Endodermal cell (in vitro differentiated cells): Measurements from ENCODE around the gene ZGLP1. TPM values are rescaled to one million over a fixed set of nuclear protein-coding genes. Genes with fewer than 3 reads are reported as not detected.
"Not testable (repeated sequence)": the region's sequence is repeated elsewhere in the genome, so short reads cannot be mapped to it uniquely, and the experiment has no call there.

Source experiments
- DNase-seq: peaks from one replicate; pipeline ENCODE4 v3.0.0-alpha.2; 2017
- H3K27ac ChIP-seq: 2 replicates; pipeline ENCODE4 v1.5.1; 2013; ENCODE audit warnings: mild to moderate bottlenecking, low read depth, low read length, moderate library complexity
- H3K27me3 ChIP-seq: 2 replicates; pipeline ENCODE4 v1.6.1; 2013; ENCODE audit warnings: mild to moderate bottlenecking, low read length, moderate library complexity; ENCODE audit not compliant: insufficient read depth, control insufficient read depth, poor library complexity, severe bottlenecking
- H3K36me3 ChIP-seq: 2 replicates; pipeline ENCODE4 v1.7.0; 2013; ENCODE audit warnings: mild to moderate bottlenecking, low read length, moderate library complexity; ENCODE audit not compliant: control insufficient read depth, insufficient read depth
- H3K4me1 ChIP-seq: one replicate; pipeline ENCODE4 v1.7.0; 2013; ENCODE audit warnings: low read length; ENCODE audit not compliant: control insufficient read depth, insufficient read depth
- H3K4me3 ChIP-seq: 2 replicates; pipeline ENCODE4 v1.5.1; 2013; ENCODE audit warnings: mild to moderate bottlenecking, low read length, moderate library complexity
- H3K9ac ChIP-seq: 2 replicates; pipeline ENCODE4 v1.6.1; 2013; ENCODE audit warnings: mild to moderate bottlenecking, low read length, moderate library complexity; ENCODE audit not compliant: poor library complexity, severe bottlenecking; ENCODE audit errors: extremely low read depth
- H3K9me3 ChIP-seq: 2 replicates; pipeline ENCODE4 v1.6.1; 2013; ENCODE audit warnings: mild to moderate bottlenecking, low read length, moderate library complexity; ENCODE audit not compliant: control insufficient read depth
- H3K27ac Mint-ChIP-seq: 2 replicates; pipeline ENCODE4 v1.8.0; 2020; ENCODE audit warnings: mixed read lengths
- H3K27me3 Mint-ChIP-seq: 2 replicates; pipeline ENCODE4 v1.8.0; 2021; ENCODE audit warnings: mild to moderate bottlenecking, mixed read lengths; ENCODE audit not compliant: insufficient read depth
- H3K36me3 Mint-ChIP-seq: 2 replicates; pipeline ENCODE4 v1.8.0; 2020; ENCODE audit warnings: low read depth, mixed read lengths
- H3K4me1 Mint-ChIP-seq: 2 replicates; pipeline ENCODE4 v1.8.0; 2020; ENCODE audit warnings: mixed read lengths
- H3K4me3 Mint-ChIP-seq: 2 replicates; pipeline ENCODE4 v1.8.0; 2020; ENCODE audit warnings: mild to moderate bottlenecking, moderate library complexity, mixed read lengths
- H3K9me3 Mint-ChIP-seq: 2 replicates; pipeline ENCODE4 v1.8.0; 2020; ENCODE audit warnings: mild to moderate bottlenecking, mixed read lengths
- CTCF ChIP-seq: fragments of 200-600 bp; sonication (generic); conservative IDR thresholded peaks from 2 replicates; pipeline ENCODE4 v1.5.0; 2021; ENCODE audit warnings: antibody characterized with exemption, mild to moderate bottlenecking
- WGBS, 2 experiments: methylation state at CpG; one replicate each; pipeline versions ENCODE4 v1.1.5 to v1.1.7; 2013; ENCODE audit warnings: missing lambda C conversion rate in 2 of 2, mixed read lengths in 1 of 2; ENCODE audit not compliant: insufficient coverage in 1 of 2, insufficient read length in 1 of 2; 5-methylcytosine and 5-hydroxymethylcytosine counted together
- total RNA-seq, 2 donors: library from RNA; stranded (reverse); fragmentation: NEBNext Ultra II Directional in 1 of 2; extraction: Animal tissue kit (Norgen Biotek cat#: 25700) in 1 of 2; gene quantifications; 2 replicates in 1 of 2; 3 replicates in 1 of 2; pipeline ENCODE4 v1.2.1, GENCODE V29; 2021

The ZGLP1 gene
- total RNA-seq, 2 donors from 2014 or later, result 4.5 to 7.8 TPM

GRCh38 chr19:10283301-10284064 lies 26.1 kb downstream of the ZGLP1 start:
- no peak for TF ChIP-seq CTCF
- no peak overlapping the region for H3K27ac Mint-ChIP-seq
- no peaks in the 10 kb centered on the region for H3K4me1 Mint-ChIP-seq
- H3K36me3 ChIP-seq, result no peaks in the 10 kb centered on the region
- peaks cover 39% of the 10 kb centered on the region for H3K27me3 Mint-ChIP-seq
- no peak overlapping the region for H3K9ac ChIP-seq
- no peaks in the 10 kb centered on the region for H3K4me1 ChIP-seq
- H3K27ac ChIP-seq, result no peak overlapping the region
- H3K4me3 Mint-ChIP-seq, result no peak overlapping the region
- H3K4me3 ChIP-seq, result no peak overlapping the region
- H3K9me3 Mint-ChIP-seq, result peaks cover 2% of the 10 kb centered on the region
- H3K9me3 ChIP-seq, result no peaks in the 10 kb centered on the region
- H3K36me3 Mint-ChIP-seq, result no peaks in the 10 kb centered on the region
- H3K27me3 ChIP-seq, result peaks cover 33% of the 10 kb centered on the region
- 83 to 86% methylated on average over 13 to 23 of the region's 23 CpGs for WGBS, 2 experiments
- DNase-seq, result no peak

- H3K27me3 Mint-ChIP-seq, result peaks cover 25% of the 10 kb centered on the region
- H3K4me1 Mint-ChIP-seq, H3K9ac ChIP-seq, H3K4me3 ChIP-seq, DNase-seq, H3K4me1 ChIP-seq, H3K27ac ChIP-seq, H3K9me3 ChIP-seq, H3K36me3 Mint-ChIP-seq, H3K27ac Mint-ChIP-seq, H3K4me3 Mint-ChIP-seq, H3K9me3 Mint-ChIP-seq, H3K36me3 ChIP-seq: not testable (repeated sequence)
- H3K27me3 ChIP-seq, result peaks cover 19% of the 10 kb centered on the region
- 94 to 95% methylated on average over 5 of the region's 5 CpGs for WGBS, 2 experiments
These were observed 27.6 kb downstream of the ZGLP1 start for GRCh38 chr19:10282043-10282442.

- no peaks in the 10 kb centered on the region for H3K36me3 Mint-ChIP-seq
- no peak for DNase-seq
- no peak for TF ChIP-seq CTCF
- Histone ChIP-seq H3K9me3 (no peaks in the 10 kb centered on the region), H3K27ac (no peak overlapping the region), H3K9ac (no peak overlapping the region), H3K36me3 (no peaks in the 10 kb centered on the region), H3K4me3 (no peak overlapping the region), H3K27me3 (no peaks in the 10 kb centered on the region), H3K4me1 (no peaks in the 10 kb centered on the region)
- WGBS, 2 experiments, result 89 to 97% methylated on average over 3 to 5 of the region's 5 CpGs
- H3K4me1 Mint-ChIP-seq, result no peaks in the 10 kb centered on the region
- no peak overlapping the region for H3K4me3 Mint-ChIP-seq
- peaks cover 7% of the 10 kb centered on the region for H3K27me3 Mint-ChIP-seq
- H3K27ac Mint-ChIP-seq, result no peak overlapping the region
- no peaks in the 10 kb centered on the region for H3K9me3 Mint-ChIP-seq
These were observed 29.7 kb downstream of the ZGLP1 start for GRCh38 chr19:10279737-10280442.
